KBM-7 (cell line): ENCODE data around the gene KRTAP5-11.
A peak's percentile ranks its signal among the peaks of the same experiment; 100 is the strongest.
"Not testable (repeated sequence)": the region's sequence is repeated elsewhere in the genome, so short reads cannot be mapped to it uniquely, and the experiment has no call there.

Source experiments
- DNase-seq: peaks from one replicate; pipeline ENCODE4 v3.0.0-alpha.2; 2015
- in situ Hi-C: fragments of 300-500 bp; cut with MboI; formaldehyde crosslinking; loops from 2 replicates; pipeline ENCODE4 v1.14.3; 2020; ENCODE audit warnings: low sequenced_read_pairs, low pct_unique_long_range_greater_than_20kb, mixed read lengths

The KRTAP5-11 gene

GRCh38 chr11:71582309-71582895, at the start of gene KRTAP5-11:
TSS of gene KRTAP5-11 (minus strand) at chr11:71582875. CDS start at chr11:71582837, 38 bp downstream.
- in situ Hi-C loops = no loop called here
- DNase-seq = no peak

- in situ Hi-C loops, DNase-seq: not testable (repeated sequence)
Observed at GRCh38 chr11:71631551-71631950, 48.9 kb upstream of the KRTAP5-11 start.

GRCh38 chr11:71630071-71630470, 47.4 kb upstream of the KRTAP5-11 start:
- in situ Hi-C loops = not testable (repeated sequence)
- peak; percentile 23 for DNase-seq

- in situ Hi-C loops, DNase-seq: not testable (repeated sequence)
Observed at GRCh38 chr11:71628943-71629342, 46.3 kb upstream of the KRTAP5-11 start.

GRCh38 chr11:71623226-71623625, 40.6 kb upstream of the KRTAP5-11 start:
- in situ Hi-C loops, DNase-seq: not testable (repeated sequence)

GRCh38 chr11:71622561-71622960, 39.9 kb upstream of the KRTAP5-11 start:
- DNase-seq, in situ Hi-C loops: not testable (repeated sequence)

GRCh38 chr11:71615003-71615402, 32.3 kb upstream of the KRTAP5-11 start:
- in situ Hi-C loops = not testable (repeated sequence)

GRCh38 chr11:71614366-71614917, 31.8 kb upstream of the KRTAP5-11 start:
- DNase-seq, in situ Hi-C loops: not testable (repeated sequence)

More at GRCh38 chr11:71615003-71615402, 32.3 kb upstream of the KRTAP5-11 start:
- not testable (repeated sequence) for DNase-seq

GRCh38 chr11:71613931-71614330, 31.3 kb upstream of the KRTAP5-11 start:
- DNase-seq, in situ Hi-C loops: not testable (repeated sequence)

- DNase-seq, in situ Hi-C loops: not testable (repeated sequence)
Observed at GRCh38 chr11:71611218-71611910, 28.7 kb upstream of the KRTAP5-11 start.

- DNase-seq, in situ Hi-C loops: not testable (repeated sequence)
Observed at GRCh38 chr11:71608272-71608671, 25.6 kb upstream of the KRTAP5-11 start.

- DNase-seq, in situ Hi-C loops: not testable (repeated sequence)
Observed at GRCh38 chr11:71607520-71608216, 25.0 kb upstream of the KRTAP5-11 start.

GRCh38 chr11:71606853-71607519, 24.3 kb upstream of the KRTAP5-11 start:
- in situ Hi-C loops, DNase-seq: not testable (repeated sequence)

GRCh38 chr11:71604798-71605488, 22.3 kb upstream of the KRTAP5-11 start:
- in situ Hi-C loops, DNase-seq: not testable (repeated sequence)

- DNase-seq, in situ Hi-C loops: not testable (repeated sequence)
Observed at GRCh38 chr11:71603221-71603620, 20.5 kb upstream of the KRTAP5-11 start.

- in situ Hi-C loops, DNase-seq: not testable (repeated sequence)
Observed at GRCh38 chr11:71589546-71589920, 6.9 kb upstream of the KRTAP5-11 start.

- DNase-seq, in situ Hi-C loops: not testable (repeated sequence)
Observed at GRCh38 chr11:71588822-71589545, 6.3 kb upstream of the KRTAP5-11 start.

- in situ Hi-C loops, DNase-seq: not testable (repeated sequence)
Observed at GRCh38 chr11:71588314-71588713, 5.6 kb upstream of the KRTAP5-11 start.
